GM18526 (cell line): Measurements from ENCODE around the gene MLLT1.

Experiments
- POLR2A ChIP-seq: IDR thresholded peaks from 3 replicates; pipeline ENCODE4 v1.6.1; 2011; ENCODE audit not compliant: insufficient read length; ENCODE audit errors: extremely low read depth

Gene MLLT1

DNA sequence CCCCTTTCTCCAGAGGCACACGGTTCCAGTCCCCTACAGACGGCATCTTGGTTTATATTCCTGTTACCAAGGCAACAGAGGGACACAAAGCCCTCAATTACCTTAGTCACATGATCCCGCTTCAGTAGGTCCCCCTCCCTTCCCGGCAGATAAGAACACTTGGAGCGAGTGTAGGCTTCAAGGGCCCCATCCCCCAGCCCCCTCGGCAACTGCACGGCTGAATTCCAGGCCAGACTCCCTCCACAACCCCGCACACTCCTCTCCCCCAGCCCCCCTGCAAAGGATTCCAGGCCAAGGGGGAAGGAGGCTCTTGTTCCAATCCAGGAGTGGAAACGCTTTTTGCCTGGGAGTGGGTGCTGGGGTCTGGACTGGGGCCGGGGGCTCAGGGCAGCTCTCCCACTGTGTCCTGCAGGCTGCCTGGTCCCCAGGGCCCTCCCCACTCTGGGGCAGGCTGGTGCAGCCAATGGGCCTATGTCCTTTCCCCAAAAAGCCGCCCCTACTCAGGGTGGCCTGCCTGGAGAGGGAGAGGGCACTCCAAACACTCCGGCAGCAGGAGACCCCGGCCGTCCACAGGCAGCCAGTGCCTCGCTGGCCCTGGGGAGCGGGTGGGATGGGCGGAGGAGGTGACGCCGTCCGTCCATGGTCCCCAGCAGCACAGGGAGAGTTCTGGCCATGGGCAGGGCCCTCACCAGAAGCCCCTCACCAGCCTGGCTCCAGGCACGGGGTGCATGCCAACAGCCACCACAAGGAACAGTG, 62.6 kb downstream of the MLLT1 start:
- TF ChIP-seq POLR2A: no peak

GRCh38 chr19:6216236-6216995, 63.4 kb downstream of the MLLT1 start:
- TF ChIP-seq POLR2A: no peak

- no peak for TF ChIP-seq POLR2A
Observed at GRCh38 chr19:6215701-6216235, 64.0 kb downstream of the MLLT1 start.

DNA sequence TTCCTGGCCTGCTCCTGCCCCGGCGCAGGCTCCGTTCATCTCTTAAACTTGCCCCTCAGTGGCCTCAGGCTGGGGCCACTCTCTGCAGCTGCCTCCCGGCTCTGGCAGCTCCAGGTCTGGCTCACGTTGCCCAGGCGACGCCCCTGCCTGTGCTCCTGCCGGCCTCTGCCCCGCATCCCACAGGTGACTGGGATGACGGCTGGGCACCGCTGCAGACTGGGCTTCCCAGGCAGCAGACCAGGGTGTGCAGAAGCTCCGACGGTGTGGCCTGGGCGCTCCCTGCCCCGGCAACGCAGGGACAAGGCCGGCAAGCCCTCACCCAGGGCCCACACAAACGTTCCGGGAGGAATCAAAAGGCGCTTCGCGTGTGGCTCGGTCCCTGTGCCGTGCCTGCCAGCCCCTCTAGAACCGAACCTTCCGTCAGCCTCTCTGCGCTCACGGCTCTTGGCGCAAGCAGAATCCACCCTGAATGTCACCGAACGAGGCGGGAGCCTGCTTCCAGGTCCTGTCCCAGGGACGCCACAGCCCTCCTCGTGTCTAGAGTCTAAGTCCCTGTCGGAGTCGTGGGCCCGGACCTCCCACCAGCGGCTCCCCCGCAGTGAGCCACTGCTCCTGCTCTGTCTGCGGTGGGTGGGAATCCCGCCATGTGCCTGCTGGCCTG, 64.8 kb downstream of the MLLT1 start:
- TF ChIP-seq POLR2A: no peak

DNA sequence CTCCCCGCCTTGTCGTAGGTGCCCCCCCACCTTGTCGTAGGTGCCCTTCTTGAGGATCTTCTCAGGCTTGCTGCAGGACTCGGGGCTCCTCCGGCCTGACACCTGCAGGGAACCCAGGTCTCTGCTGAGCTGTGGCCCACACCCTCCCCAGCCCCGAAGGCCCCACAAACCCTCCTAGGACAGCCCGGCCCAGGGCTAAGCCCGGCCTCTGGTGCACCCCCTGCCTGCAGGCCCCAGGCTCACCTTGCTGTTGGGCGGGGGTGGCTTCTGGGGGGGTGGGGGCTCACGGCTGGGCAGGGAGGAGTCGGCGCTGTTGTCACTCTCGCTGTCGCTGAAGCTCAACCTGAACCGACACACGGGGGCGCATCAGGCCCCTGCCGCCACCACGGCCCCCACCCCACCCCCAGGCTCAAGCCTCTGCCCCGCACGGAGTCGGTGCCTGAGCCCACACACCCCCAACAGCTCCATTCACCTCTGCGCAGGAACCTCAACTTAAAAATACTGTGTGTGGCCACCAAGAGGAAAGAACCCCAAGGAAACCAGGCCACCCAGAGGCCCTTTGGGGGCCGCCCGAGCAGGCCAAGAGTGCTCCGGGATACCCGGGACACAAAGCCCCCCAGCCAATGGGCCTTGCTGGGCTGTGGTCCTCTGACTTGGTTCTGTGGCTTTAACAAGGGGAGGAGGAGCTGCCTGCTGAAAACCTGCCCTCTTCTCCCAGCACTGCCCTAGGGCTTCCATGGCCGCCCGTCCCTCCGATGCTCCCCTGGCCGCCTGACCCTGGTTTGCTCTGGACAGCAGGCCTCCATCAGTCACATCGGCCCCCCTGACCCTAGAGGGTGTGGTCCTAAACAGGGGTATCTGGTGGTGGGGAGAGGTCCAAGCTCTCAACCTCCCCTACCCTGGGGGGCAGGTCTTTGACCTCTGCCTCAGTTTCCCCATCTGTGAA, 65.8 kb downstream of the MLLT1 start:
- no peak for TF ChIP-seq POLR2A

- no peak for TF ChIP-seq POLR2A
Observed at GRCh38 chr19:6213266-6213595, 66.5 kb downstream of the MLLT1 start.

DNA sequence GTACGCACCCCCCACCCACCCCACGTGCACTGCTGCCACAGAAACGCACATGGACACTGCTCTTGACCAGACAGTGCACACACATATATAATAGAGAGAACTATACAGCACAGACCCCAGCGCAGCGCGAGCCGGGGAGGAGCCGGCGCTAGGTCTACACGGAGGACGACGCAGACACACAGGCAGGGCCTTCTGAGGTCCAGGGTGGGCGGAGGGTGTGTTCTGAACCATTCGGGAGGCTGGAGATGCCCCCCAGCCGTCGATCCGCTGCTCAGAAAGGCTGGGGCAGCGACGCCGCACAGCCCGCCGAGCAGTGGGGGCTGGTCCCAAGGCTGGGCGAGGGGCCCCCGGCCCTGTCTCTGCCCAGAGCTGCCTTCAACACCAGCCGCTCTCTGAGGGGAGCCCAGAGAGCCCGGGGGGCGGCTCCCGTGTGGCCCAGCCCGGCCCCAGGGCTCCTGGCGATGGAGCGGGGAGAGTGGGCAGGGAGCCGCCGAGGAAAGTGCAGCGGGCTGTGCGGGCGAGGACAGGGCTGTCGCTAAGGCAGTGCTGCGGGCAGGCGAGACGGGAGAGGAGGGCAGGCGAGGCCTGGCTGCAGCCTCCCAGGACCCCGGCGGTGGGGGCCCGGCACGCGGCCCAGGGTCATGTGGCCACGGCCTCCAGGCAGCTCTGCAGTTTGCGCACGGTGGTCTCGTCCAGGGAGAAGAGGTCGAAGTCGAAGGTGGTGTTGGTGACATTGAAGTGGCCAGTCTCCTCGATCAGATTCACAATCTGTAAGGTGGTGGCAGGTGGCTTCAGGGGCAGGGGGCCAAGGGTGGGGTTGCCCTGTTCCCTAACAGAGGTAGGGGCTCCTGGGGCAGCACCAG, 67.1 kb downstream of the MLLT1 start:
- TF ChIP-seq POLR2A: no peak

DNA sequence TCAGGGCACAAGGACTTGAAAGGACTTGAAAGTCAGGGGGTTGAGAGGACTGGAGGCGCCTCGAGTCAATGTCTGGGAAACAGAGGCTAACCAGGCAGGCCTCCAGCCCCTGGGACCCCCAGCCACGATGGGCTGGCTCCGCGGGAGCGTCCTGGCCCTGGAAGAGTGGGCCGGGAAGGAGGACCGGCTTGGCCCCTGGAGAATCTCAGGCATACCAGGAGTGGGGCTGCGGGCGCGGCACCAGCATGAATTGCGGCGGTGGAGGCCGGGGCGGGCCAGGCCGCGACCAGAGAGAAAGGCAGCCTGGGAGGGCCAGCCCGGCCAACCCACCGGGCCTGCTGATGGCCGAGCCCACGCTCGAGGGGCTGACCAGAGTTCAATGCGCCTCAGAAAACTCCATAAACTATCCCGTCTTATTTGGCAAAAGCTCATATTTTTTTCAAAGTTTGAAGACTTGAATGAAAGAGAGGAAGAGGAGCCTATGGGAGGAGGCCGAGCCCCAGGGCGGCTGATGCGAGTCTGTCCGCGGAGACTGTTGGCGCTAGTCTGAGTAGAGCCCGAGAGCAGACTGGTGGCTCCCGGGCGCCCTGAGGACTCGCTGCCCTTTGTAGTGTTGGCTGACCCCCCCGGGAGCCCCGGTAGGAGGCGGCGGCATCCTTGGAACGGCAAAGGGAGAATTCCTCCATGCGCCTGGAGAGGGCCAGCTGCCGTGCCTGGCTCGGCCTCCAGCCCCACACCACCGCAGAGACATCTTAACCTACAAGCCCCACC, 68.0 kb downstream of the MLLT1 start:
- TF ChIP-seq POLR2A: no peak

DNA sequence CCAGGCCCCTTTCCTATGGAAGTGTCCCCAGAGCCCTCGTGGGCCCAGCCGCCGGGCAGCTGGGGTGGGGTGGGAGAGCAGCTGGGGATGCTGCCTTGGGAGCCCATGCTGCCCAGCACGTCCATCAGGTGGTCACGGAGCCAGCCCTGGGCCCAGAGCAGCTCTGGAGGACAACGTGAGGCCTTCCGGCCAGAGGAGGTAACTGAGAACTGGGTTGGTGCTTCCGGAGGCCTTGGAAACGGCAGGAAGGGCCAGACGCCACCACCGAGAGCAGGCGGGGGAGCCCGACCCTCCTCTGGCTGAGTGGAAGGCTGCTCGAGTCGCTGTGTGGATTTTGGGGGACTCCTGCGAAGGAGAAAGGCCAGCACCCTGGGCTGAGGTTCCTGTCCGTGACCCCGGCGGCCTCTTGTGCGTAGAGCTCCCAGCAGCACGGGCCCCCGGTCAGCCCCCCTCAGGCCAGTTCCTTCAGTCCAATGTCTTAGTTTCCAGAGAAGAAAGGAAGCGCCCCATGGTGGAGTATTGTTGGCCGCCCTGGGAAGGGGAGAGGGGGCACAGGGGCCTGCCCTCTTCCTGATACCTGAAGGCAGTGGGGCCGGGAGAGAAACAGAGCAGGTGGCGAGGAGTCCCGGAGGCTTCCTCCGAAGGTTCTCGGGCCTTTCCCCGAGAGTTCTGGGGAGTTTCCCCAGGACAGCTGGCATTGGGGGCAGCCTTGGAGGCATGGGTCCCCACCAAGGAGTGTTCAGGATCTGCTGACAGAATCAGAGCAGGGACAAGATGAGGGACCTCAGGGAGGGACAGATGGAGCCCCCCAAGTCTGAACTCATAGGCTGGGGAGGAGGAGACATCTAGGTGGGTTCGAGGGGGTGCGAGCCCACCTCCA, 68.8 kb downstream of the MLLT1 start:
- no peak for TF ChIP-seq POLR2A

DNA sequence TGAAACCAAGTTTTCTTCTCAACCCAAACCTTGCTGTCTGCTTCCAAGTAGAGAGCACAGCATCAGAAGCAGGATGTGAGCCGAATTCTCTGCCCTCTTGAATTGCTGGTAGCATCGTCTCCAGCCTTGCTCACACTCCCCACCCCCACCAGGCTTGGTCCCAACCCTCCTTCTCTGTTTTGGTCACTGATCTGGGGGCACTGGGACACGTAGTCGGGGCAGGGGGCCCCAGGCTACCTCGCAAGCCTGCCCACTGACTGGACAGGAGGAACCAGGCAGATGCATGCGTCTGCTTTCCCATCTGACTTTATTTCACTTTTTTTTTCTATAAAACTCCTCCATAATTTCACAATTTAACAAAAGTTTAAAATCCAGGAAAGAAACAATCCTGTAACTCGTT, 69.7 kb downstream of the MLLT1 start:
- no peak for TF ChIP-seq POLR2A

GRCh38 chr19:6209680-6210079, 70.1 kb downstream of the MLLT1 start:
- no peak for TF ChIP-seq POLR2A

DNA sequence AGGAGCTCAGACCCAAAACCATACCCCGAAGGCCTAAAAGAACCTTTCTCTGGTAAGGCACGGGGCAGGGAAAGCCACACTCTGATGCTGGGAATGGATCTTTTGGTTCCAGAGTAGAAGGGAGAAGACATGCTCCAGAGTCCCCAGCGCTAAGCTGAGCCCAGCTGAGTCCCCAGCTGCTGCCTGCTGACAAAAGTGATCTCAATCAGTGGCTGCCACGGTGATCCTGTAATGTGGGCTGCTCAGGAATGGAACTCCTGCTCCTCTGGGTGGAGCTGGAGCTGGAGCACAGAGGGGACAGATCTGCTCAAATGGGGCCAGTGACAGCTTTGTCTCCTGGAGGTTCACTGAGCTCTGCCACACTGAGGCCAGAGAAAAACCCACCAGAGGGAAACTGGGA, 70.5 kb downstream of the MLLT1 start:
- TF ChIP-seq POLR2A: no peak
